ENCODE data around the gene PTPRU.

PTPRU gene

DNA sequence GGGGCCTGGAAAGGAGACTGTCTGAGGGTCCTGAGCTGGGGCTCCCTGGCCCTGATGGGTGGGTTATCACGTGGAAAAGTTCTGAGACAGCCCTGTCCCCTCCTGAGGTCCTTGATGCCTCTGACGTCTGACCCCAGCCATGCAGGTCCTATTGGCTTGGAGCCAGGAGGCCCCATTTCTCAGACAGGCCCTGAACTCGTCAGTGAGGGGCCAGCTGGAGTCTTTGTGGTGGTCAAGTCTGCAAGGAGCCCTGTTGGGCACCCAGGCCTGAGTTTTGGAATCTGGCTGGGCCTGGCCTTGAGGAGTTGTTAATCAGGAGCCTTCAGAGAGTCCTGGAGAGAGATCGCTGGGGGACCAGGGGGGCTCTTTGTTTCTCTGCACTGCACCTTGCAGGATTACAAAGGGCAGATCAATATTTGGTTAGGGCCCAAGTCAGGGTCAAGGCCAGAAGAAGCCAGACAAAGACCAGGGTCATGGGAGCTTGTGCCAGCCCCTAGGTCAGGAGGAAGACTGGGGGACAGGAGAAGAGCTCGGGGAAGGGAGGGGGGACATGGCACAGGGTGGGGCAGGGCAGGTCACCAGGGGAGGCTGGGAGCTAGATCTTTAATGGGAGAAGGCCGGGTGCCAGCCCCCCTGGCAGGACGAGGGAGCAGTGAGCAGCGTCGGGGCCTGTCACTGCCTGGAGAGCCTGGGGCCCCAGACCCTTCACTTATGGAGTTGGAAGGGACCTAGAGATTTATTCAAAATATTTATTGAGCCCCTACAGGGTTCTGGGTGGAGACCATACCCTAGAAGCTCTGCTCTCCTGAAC is 83.2 kb downstream of the PTPRU start:
- no peak for DNase-seq

DNA sequence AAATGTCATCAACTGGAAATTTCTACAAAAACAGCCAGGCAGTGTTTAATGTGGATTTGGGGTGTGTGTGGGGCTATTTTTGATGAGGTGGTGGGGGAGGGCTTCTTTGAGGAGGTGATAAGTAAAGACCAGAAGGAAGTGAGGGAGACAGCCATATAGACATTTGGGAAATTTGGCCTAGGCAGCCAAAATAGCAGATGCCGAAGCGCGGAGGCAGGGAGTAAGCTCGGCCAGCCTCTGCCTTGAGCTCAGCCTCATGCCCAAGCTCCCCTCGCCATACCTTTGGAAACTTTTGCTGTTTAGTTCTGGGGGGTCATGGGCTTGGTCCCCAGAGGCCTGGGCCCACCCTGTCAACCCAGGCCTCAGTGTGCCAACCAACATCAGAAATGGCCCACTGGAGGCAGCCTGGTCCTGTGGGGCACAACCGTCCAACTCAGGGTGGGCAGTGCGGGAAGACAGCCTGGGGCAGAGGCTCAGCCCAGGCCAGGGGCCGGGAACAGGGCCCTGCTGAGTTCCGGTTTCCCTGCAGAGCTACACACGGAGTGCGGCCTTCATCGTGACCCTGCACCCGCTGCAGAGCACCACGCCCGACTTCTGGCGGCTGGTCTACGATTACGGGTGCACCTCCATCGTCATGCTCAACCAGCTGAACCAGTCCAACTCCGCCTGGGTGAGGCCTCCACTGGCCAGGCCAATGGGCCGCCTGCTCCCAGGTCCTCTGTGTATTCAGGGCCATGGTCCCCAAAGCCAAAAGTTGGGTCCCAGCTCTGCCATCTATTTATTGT is 84.0 kb downstream of the PTPRU start:
- DNase-seq, result no peak

DNA sequence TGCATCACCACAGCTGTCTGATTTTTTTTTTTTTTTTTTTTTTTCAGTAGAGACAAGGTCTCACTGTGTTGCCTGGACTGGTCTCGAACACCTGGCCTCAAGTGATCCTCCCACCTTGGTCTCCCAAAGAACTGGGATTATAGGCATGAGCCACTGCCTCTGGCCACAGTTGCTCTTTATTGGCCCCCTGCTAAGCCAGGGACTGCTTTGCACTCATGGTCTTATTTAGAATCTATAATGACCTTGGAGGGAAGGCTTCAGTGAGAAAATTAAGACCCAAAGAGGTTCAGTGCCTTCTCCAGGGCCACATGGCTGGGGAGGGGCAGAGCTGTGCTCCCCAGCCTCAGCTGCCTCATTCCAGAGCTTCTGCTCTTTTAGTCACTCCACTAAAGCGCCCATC is 84.9 kb downstream of the PTPRU start:
- no peak for DNase-seq

DNA sequence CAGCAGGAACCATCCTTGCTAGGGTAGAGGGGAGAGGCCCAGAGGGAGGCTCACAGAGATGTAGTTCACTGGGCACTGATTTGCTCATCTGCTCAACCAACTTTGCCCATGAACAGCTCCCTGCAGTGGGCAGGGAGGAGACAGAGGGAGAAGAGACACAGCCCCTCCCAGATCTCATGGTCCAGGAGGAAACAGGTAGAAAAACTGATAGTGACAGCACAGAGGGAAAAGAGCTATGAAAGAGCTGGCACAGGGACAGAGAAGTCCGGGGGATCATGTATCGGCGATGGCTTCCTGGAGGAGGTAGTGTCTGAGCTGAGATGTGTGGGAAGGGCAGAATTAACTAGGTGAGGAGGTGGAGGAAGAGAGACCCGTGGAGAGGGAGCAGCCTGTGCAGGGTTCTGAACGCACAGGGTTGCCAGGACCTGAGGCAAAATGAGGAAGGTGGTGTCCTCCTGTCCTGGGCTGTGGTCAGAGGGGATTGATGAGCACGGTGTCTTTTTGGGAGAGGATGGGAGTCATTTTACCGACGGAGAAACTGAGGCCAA is 85.9 kb downstream of the PTPRU start:
- no peak for DNase-seq

DNA sequence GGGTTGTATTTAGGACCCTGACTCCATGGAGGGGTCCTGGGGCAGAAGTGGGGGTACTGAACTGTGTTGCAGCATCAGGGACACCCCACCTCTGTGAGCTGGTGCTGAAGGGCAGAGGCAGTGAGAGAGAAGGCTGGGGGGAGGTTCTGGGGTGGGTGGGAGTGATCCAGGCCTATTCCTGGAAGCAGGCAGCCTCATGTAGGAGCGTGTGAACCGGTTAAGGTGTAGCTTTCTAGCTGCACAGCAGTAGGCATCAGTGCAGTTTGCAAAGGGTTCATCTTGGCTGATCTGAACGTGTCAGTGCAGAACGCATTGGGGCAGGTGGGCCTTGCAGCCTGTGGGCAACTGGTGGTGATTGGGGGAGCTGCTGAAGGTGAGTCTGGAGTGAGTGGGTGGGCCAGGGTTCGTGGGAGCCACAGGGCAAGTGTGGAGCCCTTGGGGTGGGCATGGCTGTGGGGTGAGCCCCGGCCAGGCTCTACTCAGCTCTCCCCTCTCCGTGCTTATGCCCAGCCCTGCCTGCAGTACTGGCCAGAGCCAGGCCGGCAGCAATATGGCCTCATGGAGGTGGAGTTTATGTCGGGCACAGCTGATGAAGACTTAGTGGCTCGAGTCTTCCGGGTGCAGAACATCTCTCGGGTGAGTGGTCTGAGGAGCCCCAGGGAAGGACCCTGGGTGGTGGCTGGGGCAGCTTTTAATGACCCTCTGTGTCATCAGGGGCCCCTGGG is 86.7 kb downstream of the PTPRU start:
- no peak for DNase-seq

DNA sequence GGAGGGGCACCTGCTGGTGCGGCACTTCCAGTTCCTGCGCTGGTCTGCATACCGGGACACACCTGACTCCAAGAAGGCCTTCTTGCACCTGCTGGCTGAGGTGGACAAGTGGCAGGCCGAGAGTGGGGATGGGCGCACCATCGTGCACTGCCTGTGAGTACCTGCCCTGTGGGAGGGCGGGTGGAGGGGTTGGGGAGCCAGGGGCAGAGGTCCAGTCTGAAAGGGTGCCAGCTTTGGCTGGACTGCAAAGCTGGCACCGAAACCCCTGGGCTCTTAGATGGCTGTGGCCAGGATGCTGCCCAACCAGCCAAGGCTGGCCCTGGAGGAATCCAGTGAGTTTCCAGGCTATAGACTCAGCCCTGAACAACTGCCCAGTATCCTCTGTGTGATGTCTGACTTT is 87.3 kb downstream of the PTPRU start:
- DNase-seq, result no peak

DNA sequence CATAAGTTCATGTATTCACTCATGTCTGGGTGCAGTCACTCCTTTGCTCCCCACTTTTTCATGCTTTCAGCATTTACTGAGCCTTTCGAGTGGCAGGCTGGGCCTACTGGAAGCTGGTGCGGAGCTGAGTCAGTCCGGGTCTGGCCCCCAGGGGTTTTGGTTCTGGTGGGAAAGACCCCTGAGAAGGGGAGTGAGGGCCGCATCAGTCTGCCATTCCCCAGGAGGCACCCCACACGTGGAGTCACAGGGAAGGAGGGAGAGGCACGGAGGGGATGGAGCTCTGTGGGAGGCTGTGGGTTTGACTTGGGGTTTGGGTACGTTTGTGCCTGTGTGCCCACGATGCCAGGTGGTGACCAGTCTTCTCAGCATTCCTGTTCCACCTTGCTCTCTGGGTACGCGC is 87.9 kb downstream of the PTPRU start:
- no peak for DNase-seq

DNA sequence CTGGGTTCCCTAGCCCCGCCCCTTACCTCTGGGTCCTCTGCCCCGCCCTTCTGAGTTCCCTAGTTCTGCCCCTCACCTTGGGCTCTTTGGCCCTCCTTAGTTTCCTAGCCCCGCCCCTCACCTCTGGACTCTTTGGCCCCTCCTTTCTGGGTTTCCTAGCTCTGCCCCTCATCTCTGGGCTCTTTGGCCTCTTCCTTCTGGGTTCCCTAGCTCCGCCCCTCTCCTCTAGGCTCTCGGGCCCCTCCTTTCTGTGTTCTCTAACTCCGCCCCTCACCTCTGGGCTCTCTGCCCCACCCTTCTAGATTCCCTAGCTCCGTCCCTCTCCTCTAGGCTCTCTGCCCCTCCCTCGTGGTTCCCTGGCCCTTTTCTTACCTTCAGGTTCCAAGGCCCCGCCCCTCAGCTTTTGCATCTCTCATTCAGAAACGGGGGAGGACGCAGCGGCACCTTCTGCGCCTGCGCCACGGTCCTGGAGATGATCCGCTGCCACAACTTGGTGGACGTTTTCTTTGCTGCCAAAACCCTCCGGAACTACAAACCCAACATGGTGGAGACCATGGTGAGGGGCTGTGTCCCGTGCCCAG is 88.5 kb downstream of the PTPRU start:
- DNase-seq, result peak; percentile 6

DNA sequence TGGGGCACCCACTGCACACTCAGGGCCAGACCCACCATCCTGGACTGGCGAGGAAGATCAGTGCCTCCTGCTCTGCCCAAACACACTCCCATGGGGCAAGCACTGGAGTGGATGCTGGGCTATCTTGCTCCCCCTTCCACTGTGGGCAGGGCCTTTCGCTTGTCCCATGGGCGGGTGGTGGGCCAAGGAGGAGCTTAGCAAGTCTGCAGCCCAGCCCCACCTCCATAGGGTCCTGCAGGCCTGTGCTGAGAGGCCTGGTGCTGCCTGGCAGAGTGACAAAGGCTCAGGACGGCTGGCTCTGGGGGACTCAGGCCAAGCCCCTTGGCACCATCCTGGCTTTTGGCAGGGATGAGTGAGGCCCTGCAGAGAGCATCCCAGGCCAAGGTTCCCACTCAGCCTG is 89.4 kb downstream of the PTPRU start:
- DNase-seq, result no peak

DNA sequence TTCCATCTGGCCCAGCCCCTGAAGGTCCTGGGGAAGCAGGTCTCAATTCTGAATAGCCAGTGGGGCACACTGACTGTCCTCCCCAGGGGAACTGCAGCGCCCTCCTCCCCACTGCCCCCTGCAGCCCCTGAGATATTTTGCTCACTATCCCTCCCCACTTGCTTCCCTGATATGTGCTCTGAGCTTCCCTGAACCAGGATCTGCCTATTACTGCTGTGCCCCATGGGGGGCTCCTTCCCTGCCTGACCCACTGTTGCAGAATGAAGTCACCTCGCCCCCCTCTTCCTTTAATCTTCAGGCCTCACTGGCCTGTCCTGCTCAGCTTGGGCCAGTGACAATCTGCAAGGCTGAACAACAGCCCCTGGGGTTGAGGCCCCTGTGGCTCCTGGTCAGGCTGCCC is 89.8 kb downstream of the PTPRU start:
- no peak for DNase-seq

DNA sequence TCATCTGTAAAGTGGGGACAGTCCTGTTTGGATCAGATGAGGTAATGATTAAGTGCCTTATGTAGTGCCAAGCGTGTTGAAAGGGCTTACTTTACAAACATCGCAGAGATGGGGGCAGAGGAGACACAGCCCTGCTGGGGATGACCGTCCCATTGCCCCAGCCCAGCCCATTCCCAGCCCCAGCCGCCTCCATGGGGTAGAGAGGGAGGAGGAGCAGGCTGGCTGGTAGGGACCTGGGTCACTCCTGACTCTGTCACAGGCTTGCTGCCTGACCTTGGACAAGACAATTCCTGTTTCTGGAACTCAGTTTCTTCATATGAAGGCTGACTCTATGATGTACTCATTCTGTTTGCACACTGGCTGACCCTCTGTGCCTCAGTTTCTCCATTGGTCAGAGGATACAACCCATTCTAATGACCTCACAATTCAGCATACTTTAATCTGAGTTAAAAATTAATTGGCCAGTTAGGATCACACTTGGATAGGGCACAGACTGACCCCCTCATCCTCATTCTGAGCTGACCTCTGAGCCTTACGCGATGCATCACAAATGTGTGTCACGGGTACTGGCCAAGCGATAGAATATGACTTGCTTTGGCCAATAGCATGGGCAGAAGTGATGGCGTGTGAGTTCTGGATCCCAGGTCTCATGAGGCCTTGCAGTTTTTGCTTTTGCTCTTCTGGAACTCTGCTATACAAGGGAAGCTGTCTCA is 91.1 kb downstream of the PTPRU start:
- DNase-seq, result no peak

DNA sequence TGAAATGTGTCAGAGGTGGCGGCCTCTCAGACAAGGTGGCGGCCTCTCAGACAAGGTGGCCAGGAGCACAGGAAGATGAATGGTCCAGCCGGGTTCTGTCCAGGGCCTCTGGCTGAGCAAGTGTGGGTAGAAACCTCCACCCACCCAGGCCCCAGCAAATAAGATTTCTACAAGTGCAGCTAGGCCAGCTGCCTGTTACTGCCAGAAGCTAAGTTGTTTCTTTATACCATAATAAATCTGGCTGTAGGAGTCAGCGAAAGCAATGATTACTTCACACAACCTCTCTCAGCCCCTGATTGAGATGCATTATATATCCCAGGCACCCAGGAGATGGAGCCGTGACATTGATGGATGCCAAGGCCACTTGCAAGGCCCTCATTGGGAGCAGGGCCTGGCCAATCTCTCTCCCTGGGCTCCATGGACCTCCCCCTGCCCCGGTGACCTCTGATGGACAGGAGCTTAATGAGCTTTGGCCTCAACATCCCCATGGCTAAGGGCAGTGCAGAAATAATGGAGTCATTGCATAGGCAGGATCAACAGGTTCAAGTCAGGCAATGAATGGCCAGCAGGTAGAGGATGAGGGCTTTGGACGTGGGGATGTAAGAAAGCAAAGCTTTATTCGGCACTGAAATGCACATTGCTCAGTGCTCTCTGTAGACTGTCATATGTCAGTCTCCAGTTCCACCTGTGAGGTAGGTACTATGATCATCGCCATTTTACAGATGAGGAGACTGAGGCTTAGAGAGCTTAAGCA is 92.9 kb downstream of the PTPRU start:
- no peak for DNase-seq

DNA sequence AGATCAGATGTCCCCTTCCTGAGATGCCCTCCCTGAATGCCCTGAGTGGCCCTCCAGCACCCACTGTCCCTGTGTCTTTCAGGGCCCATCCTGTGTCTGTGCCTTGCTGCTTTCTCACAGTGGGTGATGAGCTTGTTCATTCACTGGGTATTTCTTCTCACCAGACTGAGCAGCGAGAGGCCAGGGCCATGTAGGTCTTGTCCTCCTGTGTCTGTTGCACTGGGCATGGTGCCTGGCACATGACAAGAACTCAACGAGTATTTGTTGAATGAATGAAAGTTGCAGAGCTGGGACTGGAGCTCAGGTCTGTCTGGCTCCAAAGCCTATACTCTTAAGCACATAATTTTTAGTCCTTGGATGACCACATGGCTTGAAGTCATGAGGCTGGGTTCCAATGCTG is 93.8 kb downstream of the PTPRU start:
- no peak for DNase-seq

DNA sequence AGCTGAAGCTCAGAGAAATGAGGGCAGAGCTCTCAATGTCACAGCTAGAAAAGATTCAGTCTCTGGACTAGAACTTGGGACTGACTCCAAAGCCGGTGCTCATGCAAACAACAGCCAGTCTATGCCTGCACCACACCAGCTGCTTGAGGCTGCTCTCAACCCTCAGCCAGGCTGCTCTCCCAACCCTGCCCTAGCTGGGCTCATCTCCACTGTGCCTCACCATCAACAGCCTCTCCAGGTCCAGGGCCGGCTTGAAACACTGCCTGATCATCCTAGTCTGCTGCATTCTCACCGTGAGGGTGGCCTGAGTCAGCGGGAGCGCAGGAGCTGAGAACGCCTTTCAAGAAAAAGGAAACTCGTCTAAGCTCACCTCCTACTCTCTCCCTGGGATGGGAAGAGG is 94.5 kb downstream of the PTPRU start:
- DNase-seq, result no peak

DNA sequence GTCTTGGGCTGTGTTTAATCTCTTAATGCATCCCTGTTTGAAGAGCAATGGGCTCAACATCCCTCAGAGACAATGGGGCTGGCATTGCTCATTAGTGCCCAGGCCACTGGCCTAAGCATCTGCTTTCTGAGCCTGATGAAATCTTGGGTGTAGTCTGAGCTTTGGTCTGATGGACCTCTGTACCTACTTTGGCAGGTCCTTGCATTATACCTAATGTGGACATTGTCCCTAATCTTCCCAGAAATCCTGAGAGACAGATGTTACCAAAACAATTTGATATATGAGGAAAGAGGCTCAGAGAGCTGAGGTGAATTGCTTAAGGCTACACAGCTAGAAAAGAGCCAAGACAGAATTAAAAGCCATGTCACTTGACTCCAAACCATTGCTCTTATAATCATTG is 95.0 kb downstream of the PTPRU start:
- DNase-seq, result no peak

DNA sequence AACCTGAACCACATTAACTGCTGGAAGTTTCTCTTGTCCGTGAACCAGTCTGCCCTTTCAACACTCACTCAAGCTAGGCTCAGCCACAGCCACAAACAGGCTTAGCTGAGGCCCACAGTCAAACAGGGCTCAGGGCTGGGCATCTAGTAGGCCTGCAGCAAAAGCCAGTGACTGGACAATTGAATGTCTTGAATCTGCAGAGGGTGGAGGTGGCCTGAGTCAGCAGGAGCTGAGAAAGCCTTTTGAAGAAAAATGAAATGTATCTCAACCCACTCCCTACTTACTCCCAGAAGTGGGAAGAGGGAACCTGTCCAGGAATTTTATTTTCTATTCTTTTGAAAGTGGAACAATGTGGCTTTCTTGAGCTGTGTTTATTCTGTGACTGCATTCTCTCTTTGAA is 95.4 kb downstream of the PTPRU start:
- no peak for DNase-seq

DNA sequence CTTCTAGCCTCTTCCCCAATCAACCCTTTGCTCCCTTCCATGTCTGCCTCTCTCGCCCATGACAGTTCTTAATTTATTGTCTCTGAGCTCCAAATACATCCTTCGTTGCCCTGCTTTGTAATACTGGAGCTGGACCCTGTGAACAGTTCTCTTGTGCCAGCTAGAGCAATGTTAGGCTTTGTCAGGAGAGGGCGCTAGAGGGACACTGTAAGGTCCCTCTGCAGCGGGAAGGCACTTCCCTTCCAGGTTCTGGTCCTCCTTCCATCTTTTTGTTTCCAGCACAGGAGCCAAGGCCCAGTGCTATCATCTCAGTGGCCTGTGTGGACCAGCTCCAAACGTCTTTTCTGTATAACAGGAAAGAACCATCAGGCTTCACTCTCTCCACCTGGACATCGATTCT is 95.9 kb downstream of the PTPRU start:
- peak; percentile 61 for DNase-seq

DNA sequence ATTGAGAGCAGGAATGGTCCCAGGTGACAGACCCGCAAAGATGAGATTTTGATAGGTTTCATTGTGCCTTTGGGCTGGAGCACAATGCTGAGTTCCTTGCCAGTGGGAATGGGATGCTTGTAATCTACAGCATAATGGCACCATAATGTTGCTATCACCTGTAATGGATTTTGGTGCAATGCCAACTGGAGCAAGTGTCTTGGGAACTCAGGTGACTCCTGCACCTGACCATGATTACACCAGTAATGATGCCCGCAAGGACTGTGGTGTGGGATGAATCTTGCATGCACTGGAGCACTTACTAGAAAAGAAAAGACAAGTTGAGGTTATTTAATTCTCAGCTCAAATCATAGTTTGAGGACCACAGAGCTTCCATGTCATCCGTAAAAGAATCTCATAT is 96.7 kb downstream of the PTPRU start:
- no peak for DNase-seq

DNA sequence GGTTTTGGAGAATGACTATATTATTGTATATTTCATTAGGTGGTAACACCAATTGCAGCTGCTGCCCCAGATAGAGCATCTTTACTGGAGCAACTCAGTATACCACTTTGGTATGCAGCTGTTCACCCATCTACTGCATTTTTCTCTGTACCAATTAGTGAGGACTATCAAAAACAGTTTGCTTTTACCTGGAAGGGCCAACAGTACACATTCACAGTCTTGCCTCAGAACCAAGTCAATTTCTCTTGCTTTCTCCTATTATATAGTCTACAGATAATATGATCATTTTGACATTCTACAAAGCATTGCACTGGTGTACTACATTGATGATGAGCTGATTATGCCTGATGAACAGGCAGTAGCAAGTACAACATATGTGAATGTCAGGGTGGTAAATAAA is 99.3 kb downstream of the PTPRU start:
- DNase-seq, result no peak

DNA sequence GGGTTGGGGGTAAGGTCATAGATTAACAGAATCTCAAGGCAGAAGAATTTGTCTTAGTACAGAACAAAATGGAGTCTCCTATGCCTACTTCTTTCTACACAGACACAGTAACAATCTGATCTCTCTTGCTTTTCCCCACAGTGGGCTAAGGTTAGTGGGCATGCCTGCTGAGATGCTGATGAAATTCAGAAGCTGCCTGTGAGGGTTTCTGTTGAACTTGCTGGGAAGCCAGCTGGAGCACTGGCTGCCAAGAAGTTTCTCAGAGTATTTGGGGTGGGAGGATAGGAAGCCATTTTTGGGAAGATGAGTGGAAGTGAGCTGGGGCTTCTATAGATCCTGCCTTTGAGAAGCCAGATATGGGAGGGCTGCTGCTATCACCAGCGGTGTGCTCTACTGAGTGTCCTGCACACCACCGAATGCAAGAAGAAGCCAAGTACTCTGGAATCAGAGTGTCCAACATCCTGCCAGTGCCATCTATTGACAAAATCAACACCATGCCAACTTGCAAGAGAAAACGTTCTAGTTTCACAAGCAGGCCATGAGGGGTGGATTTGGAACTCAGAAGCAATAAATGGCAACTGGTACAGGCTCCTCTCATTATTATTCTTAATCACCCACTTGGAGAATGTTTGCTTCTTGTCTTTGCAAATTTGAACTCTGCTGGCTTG is 102.7 kb downstream of the PTPRU start:
- DNase-seq, result no peak

DNA sequence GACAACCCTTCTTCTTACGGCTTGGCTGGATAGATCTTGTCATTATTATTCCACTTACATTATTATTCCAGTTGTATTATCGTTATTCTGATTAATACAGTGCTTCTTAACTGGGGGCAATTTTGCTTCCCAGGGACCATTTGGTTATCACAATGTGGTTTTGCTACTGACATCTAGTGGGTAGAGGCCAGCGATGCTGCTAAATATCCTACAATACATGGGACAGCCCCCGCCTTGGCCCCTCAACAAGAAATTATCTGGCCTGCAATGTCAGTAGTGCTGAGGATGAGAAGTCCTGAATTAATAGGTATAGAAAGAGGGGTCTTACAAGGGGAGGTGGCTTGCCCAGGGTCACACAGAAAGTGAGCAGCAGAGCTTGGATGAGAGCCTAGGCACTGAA is 105.6 kb downstream of the PTPRU start:
- DNase-seq, result peak; percentile 1
